GM23338 (cell line): ENCODE measurements around the gene RPA3.

Experiments used
- CREB1 ChIP-seq: fragments of 250-450 bp; sonication (Bioruptor Pico); IDR thresholded peaks from 2 replicates; pipeline ENCODE4 v1.5.0; 2020; ENCODE audit warnings: low read depth, mild to moderate bottlenecking, moderate library complexity
- CTCF ChIP-seq, 2 experiments: fragments of 200-600 bp in 1 of 2; sonication (generic) in 1 of 2; conservative IDR thresholded peaks; 2 replicates each; pipeline versions ENCODE4 v1.5.1 to v1.6.1; 2016 to 2017; ENCODE audit warnings: antibody characterized with exemption in 2 of 2, low read depth in 2 of 2, mild to moderate bottlenecking in 2 of 2, moderate library complexity in 1 of 2
- EZH2 ChIP-seq: fragments of 200-600 bp; sonication (generic); IDR thresholded peaks from one replicate; pipeline ENCODE4 v1.8.0; 2017; ENCODE audit warnings: antibody characterized with exemption, mild to moderate bottlenecking, low read depth; ENCODE audit not compliant: unreplicated experiment
- EZH2phosphoT487 ChIP-seq: fragments of 200-600 bp; sonication (generic); IDR thresholded peaks from one replicate; pipeline ENCODE4 v1.8.1; 2018; ENCODE audit warnings: antibody characterized with exemption; ENCODE audit not compliant: unreplicated experiment

- TF ChIP-seq EZH2phosphoT487 = no peak
- no peak for TF ChIP-seq CTCF (conservative IDR thresholded peaks at IDR 0.05; ENCODE audit: low read depth in 2 of 2)
- TF ChIP-seq EZH2 = no peak
- no peak for TF ChIP-seq CREB1
Observed at GRCh38 chr7:7596176-7596575, 122.2 kb downstream of the RPA3 start.
